Mucosa of stomach (tissue), 1 donor: ENCODE data around the gene PSD2.

Experiments
- H3K27me3 ChIP-seq: one replicate; pipeline ENCODE4 v1.7.0; 2013; ENCODE audit warnings: mild to moderate bottlenecking, low read length; ENCODE audit not compliant: control insufficient read depth, insufficient read depth
- H3K36me3 ChIP-seq: one replicate; pipeline ENCODE4 v1.7.0; 2013; ENCODE audit warnings: low read length; ENCODE audit not compliant: control insufficient read depth, insufficient read depth
- H3K4me1 ChIP-seq: one replicate; pipeline ENCODE4 v1.7.0; 2013; ENCODE audit warnings: mild to moderate bottlenecking, low read length; ENCODE audit not compliant: control insufficient read depth, insufficient read depth
- H3K4me3 ChIP-seq: one replicate; pipeline ENCODE4 v1.7.0; 2013; ENCODE audit warnings: low read length
- H3K9ac ChIP-seq: one replicate; pipeline ENCODE4 v1.7.0; 2013; ENCODE audit warnings: mild to moderate bottlenecking, low read length, moderate library complexity
- H3K9me3 ChIP-seq: one replicate; pipeline ENCODE4 v1.7.0; 2013; ENCODE audit warnings: mild to moderate bottlenecking, low read length, moderate library complexity; ENCODE audit not compliant: control insufficient read depth
- donor health status: Pancreatic carcinoma.

Gene PSD2

GRCh38 chr5:139862803-139863202 is 67.2 kb downstream of the PSD2 start:
- Histone ChIP-seq H3K4me3 (no peak overlapping the region), H3K36me3 (no peaks in the 10 kb centered on the region), H3K27me3 (peaks cover 5% of the 10 kb centered on the region), H3K9ac (no peak overlapping the region), H3K4me1 (no peaks in the 10 kb centered on the region), H3K9me3 (no peaks in the 10 kb centered on the region)

GRCh38 chr5:139863361-139863760 is 67.8 kb downstream of the PSD2 start:
- Histone ChIP-seq H3K4me1 (no peaks in the 10 kb centered on the region), H3K9ac (no peak overlapping the region), H3K36me3 (no peaks in the 10 kb centered on the region), H3K9me3 (no peaks in the 10 kb centered on the region), H3K27me3 (peaks cover 5% of the 10 kb centered on the region), H3K4me3 (no peak overlapping the region)

GRCh38 chr5:139863855-139864558 is 68.4 kb downstream of the PSD2 start:
- no peak overlapping the region for H3K4me3 ChIP-seq
- H3K9ac ChIP-seq, result no peak overlapping the region
- no peaks in the 10 kb centered on the region for H3K36me3 ChIP-seq
- H3K27me3 ChIP-seq, result peaks cover 5% of the 10 kb centered on the region
- peaks cover 3% of the 10 kb centered on the region for H3K4me1 ChIP-seq
- no peaks in the 10 kb centered on the region for H3K9me3 ChIP-seq

GRCh38 chr5:139864716-139865483 is 69.3 kb downstream of the PSD2 start:
- H3K27me3 ChIP-seq, result peaks cover 5% of the 10 kb centered on the region
- H3K9me3 ChIP-seq, result no peaks in the 10 kb centered on the region
- peaks cover 11% of the 10 kb centered on the region for H3K4me1 ChIP-seq
- H3K9ac ChIP-seq, result no peak overlapping the region
- H3K4me3 ChIP-seq, result no peak overlapping the region
- H3K36me3 ChIP-seq, result no peaks in the 10 kb centered on the region

- Histone ChIP-seq H3K9me3 (no peaks in the 10 kb centered on the region), H3K4me3 (no peak overlapping the region), H3K36me3 (no peaks in the 10 kb centered on the region), H3K27me3 (peaks cover 5% of the 10 kb centered on the region), H3K9ac (no peak overlapping the region), H3K4me1 (peaks cover 11% of the 10 kb centered on the region)
These were observed 71.5 kb downstream of the PSD2 start for GRCh38 chr5:139867109-139867508.

- Histone ChIP-seq H3K9ac (no peak overlapping the region), H3K4me1 (peaks cover 11% of the 10 kb centered on the region), H3K4me3 (no peak overlapping the region), H3K9me3 (no peaks in the 10 kb centered on the region), H3K27me3 (peaks cover 5% of the 10 kb centered on the region), H3K36me3 (no peaks in the 10 kb centered on the region)
These were observed 72.0 kb downstream of the PSD2 start for GRCh38 chr5:139867581-139867980.

- Histone ChIP-seq H3K27me3 (peaks cover 4% of the 10 kb centered on the region), H3K36me3 (no peaks in the 10 kb centered on the region), H3K9me3 (no peaks in the 10 kb centered on the region), H3K4me3 (no peak overlapping the region), H3K4me1 (peaks cover 11% of the 10 kb centered on the region), H3K9ac (no peak overlapping the region)
These were observed 73.6 kb downstream of the PSD2 start for GRCh38 chr5:139869042-139869790.

GRCh38 chr5:139870677-139871076 is 75.1 kb downstream of the PSD2 start:
- Histone ChIP-seq H3K36me3 (no peaks in the 10 kb centered on the region), H3K4me3 (no peak overlapping the region), H3K4me1 (peaks cover 11% of the 10 kb centered on the region), H3K9me3 (no peaks in the 10 kb centered on the region), H3K9ac (no peak overlapping the region), H3K27me3 (peaks cover 4% of the 10 kb centered on the region)

- Histone ChIP-seq H3K9me3 (no peaks in the 10 kb centered on the region), H3K27me3 (peaks cover 4% of the 10 kb centered on the region), H3K4me1 (peaks cover 11% of the 10 kb centered on the region), H3K36me3 (no peaks in the 10 kb centered on the region), H3K9ac (no peak overlapping the region), H3K4me3 (no peak overlapping the region)
These were observed 76.0 kb downstream of the PSD2 start for GRCh38 chr5:139871614-139872013.

- H3K9ac ChIP-seq, result no peak overlapping the region
- no peaks in the 10 kb centered on the region for H3K36me3 ChIP-seq
- peaks cover 4% of the 10 kb centered on the region for H3K27me3 ChIP-seq
- peaks cover 11% of the 10 kb centered on the region for H3K4me1 ChIP-seq
- no peak overlapping the region for H3K4me3 ChIP-seq
- H3K9me3 ChIP-seq, result no peaks in the 10 kb centered on the region
These were observed 76.6 kb downstream of the PSD2 start for GRCh38 chr5:139872052-139872766.

GRCh38 chr5:139872851-139873794 is 77.5 kb downstream of the PSD2 start:
- H3K36me3 ChIP-seq, result no peaks in the 10 kb centered on the region
- H3K9ac ChIP-seq, result no peak overlapping the region
- H3K27me3 ChIP-seq, result peaks cover 4% of the 10 kb centered on the region
- H3K4me3 ChIP-seq, result no peak overlapping the region
- no peaks in the 10 kb centered on the region for H3K9me3 ChIP-seq
- peaks cover 11% of the 10 kb centered on the region for H3K4me1 ChIP-seq
